ENCODE results near the gene SYNGR2.

SYNGR2 gene

DNA sequence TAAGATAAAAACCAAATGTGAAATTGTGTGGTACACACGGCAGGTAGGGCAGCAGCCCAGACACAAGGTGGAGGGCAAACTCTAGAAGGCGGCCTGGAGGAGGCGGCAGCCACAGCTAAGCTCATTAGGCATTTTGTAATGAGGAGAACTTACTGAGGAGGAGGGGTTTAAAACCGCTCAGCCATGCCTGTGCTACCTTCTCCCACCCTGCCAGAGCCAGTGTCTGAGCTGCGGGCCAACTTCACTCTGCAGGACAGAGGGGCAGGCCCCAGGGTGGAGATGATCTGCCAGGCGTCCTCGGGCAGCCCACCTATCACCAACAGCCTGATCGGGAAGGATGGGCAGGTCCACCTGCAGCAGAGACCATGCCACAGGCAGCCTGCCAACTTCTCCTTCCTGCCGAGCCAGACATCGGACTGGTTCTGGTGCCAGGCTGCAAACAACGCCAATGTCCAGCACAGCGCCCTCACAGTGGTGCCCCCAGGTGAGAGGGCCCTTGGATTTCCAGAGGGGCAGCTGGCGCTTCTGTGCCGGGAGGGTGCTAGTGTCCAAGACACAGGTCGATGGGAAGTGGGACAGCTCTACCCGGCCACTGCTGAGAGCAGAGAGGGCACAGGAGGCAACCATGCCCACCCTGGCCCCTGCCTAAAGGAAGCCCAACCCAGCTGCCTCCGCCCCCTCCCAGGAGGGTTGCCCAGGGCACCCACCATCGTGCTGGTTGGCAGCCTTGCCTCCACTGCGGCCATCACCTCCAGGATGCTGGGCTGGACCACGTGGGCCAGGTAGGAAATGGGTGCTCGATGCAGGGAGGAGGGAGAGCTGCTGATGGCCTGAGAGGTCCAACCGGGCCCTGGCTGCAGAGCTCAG lies 4.3 kb upstream of the SYNGR2 start:
- no peak overlapping the region for H2AFZ ChIP-seq (ENCODE audit: low read depth, low read length)
- TF ChIP-seq, protein P1, sequence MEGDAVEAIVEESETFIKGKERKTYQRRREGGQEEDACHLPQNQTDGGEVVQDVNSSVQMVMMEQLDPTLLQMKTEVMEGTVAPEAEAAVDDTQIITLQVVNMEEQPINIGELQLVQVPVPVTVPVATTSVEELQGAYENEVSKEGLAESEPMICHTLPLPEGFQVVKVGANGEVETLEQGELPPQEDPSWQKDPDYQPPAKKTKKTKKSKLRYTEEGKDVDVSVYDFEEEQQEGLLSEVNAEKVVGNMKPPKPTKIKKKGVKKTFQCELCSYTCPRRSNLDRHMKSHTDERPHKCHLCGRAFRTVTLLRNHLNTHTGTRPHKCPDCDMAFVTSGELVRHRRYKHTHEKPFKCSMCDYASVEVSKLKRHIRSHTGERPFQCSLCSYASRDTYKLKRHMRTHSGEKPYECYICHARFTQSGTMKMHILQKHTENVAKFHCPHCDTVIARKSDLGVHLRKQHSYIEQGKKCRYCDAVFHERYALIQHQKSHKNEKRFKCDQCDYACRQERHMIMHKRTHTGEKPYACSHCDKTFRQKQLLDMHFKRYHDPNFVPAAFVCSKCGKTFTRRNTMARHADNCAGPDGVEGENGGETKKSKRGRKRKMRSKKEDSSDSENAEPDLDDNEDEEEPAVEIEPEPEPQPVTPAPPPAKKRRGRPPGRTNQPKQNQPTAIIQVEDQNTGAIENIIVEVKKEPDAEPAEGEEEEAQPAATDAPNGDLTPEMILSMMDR (IDR thresholded peaks at IDR 0.05; ENCODE audit: borderline replicate concordance, extremely low read depth, low read length, poor library complexity, severe bottlenecking) = no peak
- no peak for TF ChIP-seq EZH2 (IDR thresholded peaks at IDR 0.05; ENCODE audit: borderline replicate concordance, low read depth, low read length, severe bottlenecking)

DNA sequence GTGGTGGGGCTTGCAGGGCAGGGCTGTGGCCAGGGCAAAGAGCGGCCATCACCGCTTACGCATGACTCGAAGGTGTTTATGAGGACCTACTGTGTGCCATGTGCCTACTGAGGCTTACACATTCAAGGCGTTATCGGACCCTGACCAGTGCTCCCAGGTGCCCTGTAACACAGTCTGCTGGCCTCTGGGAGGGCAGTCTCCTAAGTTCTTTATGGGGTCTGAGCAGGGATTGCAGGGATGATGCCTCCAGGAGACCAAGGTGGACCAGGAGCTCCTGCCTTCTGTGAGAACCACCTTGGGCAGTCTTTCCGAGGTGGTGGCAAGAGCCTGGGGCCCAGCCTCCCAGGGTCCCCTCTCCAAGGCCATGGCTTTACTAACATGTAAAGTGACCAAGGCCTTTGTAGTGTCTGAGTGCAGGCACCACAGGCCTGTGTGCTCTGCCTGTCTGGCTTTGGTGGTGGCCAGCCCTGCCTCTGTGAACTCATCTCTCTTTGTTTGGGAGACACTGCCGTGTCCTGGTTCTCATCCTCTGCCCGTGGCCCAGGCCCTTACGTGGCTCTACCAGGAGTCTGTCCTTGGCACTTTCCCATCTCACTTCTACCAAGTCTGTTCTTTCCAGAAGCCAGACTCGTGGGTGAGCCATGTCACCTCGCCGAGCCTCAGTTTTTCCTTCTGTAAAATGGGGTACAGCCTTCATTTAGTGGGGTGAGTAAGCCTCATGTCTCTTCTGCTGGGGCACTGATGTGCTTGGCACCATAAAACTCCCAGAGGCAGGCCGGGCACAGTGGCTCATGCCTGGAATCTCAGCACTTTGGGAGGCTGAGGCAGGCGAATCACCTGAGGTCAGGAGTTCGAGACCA lies 3.4 kb upstream of the SYNGR2 start:
- no peak overlapping the region for H3K4me2 ChIP-seq (ENCODE audit: insufficient read depth, low read length)
- peaks cover 10% of the 10 kb centered on the region for H4K20me1 ChIP-seq (ENCODE audit: insufficient read depth, low read length)
- no peak for TF ChIP-seq EZH2 (IDR thresholded peaks at IDR 0.05; ENCODE audit: borderline replicate concordance, low read depth, low read length, severe bottlenecking)
- TF ChIP-seq, protein P1 (IDR thresholded peaks at IDR 0.05; ENCODE audit: borderline replicate concordance, extremely low read depth, low read length, poor library complexity, severe bottlenecking) = no peak
- no peaks in the 10 kb centered on the region for H3K27me3 ChIP-seq (ENCODE audit: insufficient read depth, low read length, poor library complexity)
- H3K4me1 ChIP-seq (ENCODE audit: insufficient read depth, low read length) = peaks cover 21% of the 10 kb centered on the region
- peaks cover 14% of the 10 kb centered on the region for H3K79me2 ChIP-seq (ENCODE audit: insufficient read depth, low read length)
- ATAC-seq (ENCODE audit: insufficient read depth, low read depth) = no peak
- no peak for DNase-seq
- H3K36me3 ChIP-seq (ENCODE audit: insufficient read depth, low read length) = no peaks in the 10 kb centered on the region; the same call in 1 of the 2 replicates
- H3K9ac ChIP-seq (ENCODE audit: low read depth, low read length) = no peak overlapping the region
- H3K9me3 ChIP-seq (ENCODE audit: insufficient read depth, low read length, severe bottlenecking) = no peaks in the 10 kb centered on the region
- H2AFZ ChIP-seq (ENCODE audit: low read depth, low read length) = no peak overlapping the region
- H3K4me3 ChIP-seq (ENCODE audit: low read depth in 1 of 2, low read length in 2 of 2) = no peak overlapping the region
- no peak overlapping the region for H3K27ac ChIP-seq (ENCODE audit: low read length)

More for the DNA sequence above, 4.3 kb upstream of the SYNGR2 start:
- no peak overlapping the region for H3K4me2 ChIP-seq (ENCODE audit: insufficient read depth, low read length)
- no peaks in the 10 kb centered on the region; the same call in 1 of the 2 replicates for H3K36me3 ChIP-seq (ENCODE audit: insufficient read depth, low read length)
- H3K27ac ChIP-seq (ENCODE audit: low read length) = no peak overlapping the region
- H3K4me3 ChIP-seq (ENCODE audit: low read depth in 1 of 2, low read length in 2 of 2) = no peak overlapping the region
- H3K9me3 ChIP-seq (ENCODE audit: insufficient read depth, low read length, severe bottlenecking) = no peaks in the 10 kb centered on the region
- H3K9ac ChIP-seq (ENCODE audit: low read depth, low read length) = no peak overlapping the region
- H3K27me3 ChIP-seq (ENCODE audit: insufficient read depth, low read length, poor library complexity) = no peaks in the 10 kb centered on the region
- DNase-seq (no peak), ATAC-seq (ENCODE audit: insufficient read depth, low read depth) (no peak)
- peaks cover 13% of the 10 kb centered on the region for H3K4me1 ChIP-seq (ENCODE audit: insufficient read depth, low read length)
- peaks cover 7% of the 10 kb centered on the region for H3K79me2 ChIP-seq (ENCODE audit: insufficient read depth, low read length)
- peaks cover 1% of the 10 kb centered on the region for H4K20me1 ChIP-seq (ENCODE audit: insufficient read depth, low read length)

DNA sequence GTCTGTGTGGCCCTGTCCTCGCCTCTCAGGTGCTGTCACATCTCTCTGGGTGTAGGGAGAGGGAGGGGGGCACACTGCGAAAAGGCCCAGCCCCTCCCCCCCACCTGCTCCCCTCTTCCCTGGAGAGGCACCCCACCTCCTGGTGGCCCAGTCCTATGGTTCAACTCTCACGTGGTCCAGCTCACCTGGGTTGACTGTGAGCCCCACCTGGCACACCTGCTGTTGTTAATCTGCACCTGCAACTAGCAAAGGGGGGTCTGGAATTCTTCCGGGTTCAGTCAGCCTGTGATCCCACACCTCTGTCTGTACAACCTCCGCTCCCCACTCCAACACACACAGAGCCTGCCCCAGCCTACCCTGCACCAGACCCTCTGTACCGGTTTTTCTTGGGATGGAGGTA lies 2.0 kb upstream of the SYNGR2 start:
- Histone ChIP-seq H3K36me3 (ENCODE audit: insufficient read depth, low read length) (peaks cover 8% of the 10 kb centered on the region), H4K20me1 (ENCODE audit: insufficient read depth, low read length) (peaks cover 23% of the 10 kb centered on the region), H3K4me3 (ENCODE audit: low read depth in 1 of 2, low read length in 2 of 2) (no peak overlapping the region), H3K9ac (ENCODE audit: low read depth, low read length) (no peak overlapping the region), H3K9me3 (ENCODE audit: insufficient read depth, low read length, severe bottlenecking) (no peaks in the 10 kb centered on the region), H3K79me2 (ENCODE audit: insufficient read depth, low read length) (peaks cover 14% of the 10 kb centered on the region), H3K27ac (ENCODE audit: low read length) (no peak overlapping the region), H3K4me1 (ENCODE audit: insufficient read depth, low read length) (peaks cover 29% of the 10 kb centered on the region), H3K4me2 (ENCODE audit: insufficient read depth, low read length) (no peak overlapping the region), H3K27me3 (ENCODE audit: insufficient read depth, low read length, poor library complexity) (no peaks in the 10 kb centered on the region), H2AFZ (ENCODE audit: low read depth, low read length) (no peak overlapping the region)
- DNase-seq (no peak), ATAC-seq (ENCODE audit: insufficient read depth, low read depth) (no peak)
- TF ChIP-seq EZH2 (IDR thresholded peaks at IDR 0.05; ENCODE audit: borderline replicate concordance, low read depth, low read length, severe bottlenecking) = no peak
- TF ChIP-seq, protein P1 (IDR thresholded peaks at IDR 0.05; ENCODE audit: borderline replicate concordance, extremely low read depth, low read length, poor library complexity, severe bottlenecking) = no peak
